NCI-H2196 treated with DMSO at 0.1 percent for 48 hours (cell line): ENCODE measurements around the gene DTNA.

Experiments used
- DNase-seq: peaks from one replicate; lab custom pipeline; 2025; ENCODE audit not compliant: unreplicated experiment; lab: John Stamatoyannopoulos, UW

DTNA gene

DNA sequence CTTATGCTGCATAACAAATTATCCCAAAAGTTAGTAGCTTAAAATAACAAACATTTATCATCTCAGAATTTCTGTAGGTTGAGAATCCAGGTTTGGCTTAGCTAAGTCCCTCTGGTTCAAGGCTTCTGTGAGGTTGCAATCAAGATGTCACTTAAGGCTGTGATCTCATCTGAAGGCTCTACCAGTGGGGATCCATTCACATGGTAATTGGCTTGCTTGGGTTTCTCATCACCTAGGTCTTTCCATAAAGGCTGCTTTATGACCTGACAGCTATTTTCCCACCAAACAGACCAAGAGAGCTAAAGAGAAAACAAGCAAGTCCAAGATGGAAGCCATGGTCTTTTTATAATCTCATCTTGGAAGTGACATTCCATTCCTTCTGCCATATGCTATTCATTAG lies 137.3 kb downstream of the DTNA start:
- no peak for DNase-seq

DNA sequence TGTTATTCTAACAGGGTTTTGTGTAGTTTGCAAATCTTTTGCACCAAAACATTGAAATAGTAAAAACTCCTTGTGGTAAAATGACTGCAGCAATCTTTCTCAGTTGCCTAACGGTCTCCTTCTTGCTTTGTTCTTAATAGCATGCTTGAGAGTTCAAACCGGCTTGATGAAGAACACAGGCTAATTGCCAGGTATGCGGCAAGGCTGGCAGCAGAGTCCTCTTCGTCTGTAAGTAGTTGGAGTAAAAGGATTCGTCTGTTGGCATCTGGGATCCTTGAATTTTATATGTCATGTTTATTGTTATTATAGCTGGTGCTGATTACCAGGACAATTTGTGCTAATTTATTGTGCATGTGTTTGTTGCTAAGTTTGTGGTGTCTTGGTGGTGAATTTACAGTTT lies 138.1 kb downstream of the DTNA start:
- DNase-seq: no peak

DNA sequence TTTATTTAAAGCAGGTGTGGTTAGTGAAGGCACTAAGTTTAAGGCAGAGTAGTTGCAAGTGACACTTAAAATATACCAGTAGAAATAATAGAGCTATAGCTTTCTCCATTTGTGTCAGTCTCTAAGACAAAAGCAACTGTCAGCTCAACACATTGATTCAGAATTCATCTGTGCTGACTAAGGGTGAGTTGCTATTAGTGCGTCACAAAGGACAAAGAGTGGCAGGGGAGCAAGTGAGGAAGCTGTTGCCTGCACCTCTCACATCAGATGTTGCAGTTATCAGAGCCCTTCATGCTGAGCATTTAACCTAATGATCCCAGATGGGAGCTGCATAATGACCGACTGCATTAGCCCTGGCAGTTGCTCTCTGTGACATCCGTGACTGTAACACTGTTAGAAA lies 138.6 kb downstream of the DTNA start:
- no peak for DNase-seq

DNA sequence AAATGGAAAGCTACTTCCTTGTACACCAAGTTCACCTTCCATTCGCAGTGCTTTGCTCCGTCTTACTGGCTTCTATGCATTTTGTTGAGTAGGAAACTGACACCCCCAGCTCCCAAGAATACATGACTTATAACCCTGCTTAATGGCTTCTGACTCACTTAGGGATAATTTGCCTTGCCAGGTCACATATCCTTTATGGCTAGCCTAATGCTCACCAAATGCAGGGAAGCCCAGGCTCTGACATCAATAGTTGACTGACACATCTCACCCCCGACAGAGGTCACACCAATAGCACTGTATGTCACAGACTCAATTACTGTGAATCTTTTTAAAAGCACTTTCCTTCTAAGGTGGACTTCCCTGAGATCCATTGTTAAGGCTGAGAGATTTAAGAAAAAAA lies 147.2 kb downstream of the DTNA start:
- no peak for DNase-seq

DNA sequence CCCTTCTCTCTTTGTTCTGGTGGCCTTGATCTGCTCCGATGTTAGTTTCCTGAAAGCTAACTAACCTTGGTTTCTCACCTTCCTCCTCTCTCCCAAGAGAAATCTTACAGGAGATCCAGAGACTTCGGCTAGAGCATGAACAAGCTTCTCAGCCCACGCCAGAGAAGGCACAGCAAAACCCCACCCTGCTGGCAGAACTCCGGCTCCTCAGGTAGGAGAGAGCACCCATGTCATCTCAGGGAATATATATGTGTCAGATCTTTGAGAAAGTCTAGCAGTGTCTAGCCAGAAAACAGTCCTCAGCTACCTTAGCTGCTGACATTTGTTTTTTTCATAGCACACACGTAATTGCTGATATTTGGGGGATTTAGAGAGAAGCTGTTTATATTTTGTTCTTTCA lies 148.1 kb downstream of the DTNA start:
- no peak for DNase-seq

DNA sequence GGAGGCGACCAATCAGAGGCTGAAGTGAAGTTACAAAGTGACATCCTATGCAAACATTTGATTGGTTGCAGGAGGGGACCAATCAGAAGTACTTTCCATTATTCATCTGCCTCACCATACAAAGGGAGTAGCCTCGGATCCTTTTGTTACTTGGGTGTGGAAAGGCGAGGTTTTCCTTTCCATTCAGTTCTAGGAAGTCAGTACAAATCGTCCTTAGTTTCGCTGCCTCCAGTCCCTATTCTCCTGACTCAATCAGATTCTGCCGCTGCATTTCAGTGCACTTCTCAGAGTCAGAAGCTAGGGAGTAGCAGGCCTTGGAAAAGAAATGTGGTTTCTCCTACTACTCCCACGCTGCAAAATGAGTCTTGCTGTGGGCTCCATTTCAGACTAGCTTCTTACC lies 149.4 kb downstream of the DTNA start:
- no peak for DNase-seq

DNA sequence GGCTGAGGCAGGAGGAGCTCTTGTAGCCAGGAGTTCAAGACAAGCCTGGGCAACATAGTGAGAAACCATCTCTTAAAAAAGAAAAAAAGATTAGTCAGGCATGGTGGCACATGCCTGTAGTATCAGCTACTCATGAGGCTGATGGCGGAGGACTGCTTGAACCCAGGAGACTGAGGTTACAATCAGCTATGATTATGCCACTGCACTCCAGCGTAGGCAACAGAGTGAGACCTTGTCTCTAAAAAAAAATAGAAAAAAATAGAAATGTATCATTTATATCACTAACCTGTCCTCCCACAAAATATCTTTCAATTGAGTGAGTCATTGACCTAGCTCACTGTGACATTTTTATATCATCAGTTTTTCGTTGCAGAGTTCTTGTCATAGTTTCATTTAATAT lies 152.5 kb downstream of the DTNA start:
- DNase-seq: no peak

DNA sequence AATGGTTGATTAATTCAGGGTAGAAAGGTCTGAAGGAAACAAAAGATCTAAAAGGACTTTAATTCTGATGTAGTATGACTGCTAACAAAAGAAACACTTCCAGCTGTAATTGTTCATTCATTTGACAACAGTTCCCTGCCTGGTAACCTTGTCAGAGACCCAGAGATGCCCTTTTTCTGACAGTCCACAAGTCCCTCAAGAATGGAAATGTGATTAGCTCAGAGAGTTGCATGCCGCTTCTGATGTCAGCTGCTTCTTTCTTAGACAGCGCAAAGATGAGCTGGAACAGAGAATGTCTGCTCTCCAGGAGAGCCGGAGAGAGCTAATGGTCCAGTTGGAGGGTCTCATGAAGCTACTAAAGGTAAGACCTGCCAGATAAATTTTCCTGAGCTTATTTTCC lies 153.6 kb downstream of the DTNA start:
- no peak for DNase-seq

DNA sequence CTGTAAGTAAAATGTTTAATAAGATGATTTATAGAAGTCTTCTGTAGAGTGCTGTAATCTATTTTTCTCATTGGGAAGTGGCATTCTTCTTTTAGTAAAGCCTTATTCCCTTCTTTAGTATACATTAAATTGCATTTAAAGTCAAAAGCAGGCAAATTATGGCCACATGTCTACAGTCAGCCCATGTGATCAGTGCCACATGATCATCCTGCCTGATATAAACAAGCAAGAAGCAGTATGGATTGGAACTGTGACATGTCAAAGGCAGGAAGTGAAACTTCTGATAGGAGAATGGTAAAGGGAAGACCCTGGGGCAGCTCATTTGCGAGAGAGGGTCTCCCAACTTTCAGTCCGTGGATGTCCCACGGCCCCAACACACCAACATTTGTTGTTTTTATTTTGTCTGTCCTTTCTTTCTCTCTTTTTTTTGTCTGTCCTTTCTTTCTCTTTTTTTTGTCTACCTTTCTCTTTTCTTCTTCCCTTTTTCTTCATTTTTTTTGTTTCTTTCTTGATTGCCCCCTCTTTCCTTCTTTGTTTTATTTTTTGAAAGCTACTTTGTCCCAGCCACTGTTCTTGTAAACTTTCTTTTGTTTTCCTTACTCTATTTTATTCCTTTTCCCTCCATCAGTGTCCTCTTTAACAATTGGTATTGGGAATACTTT lies 154.9 kb downstream of the DTNA start:
- DNase-seq: no peak

DNA sequence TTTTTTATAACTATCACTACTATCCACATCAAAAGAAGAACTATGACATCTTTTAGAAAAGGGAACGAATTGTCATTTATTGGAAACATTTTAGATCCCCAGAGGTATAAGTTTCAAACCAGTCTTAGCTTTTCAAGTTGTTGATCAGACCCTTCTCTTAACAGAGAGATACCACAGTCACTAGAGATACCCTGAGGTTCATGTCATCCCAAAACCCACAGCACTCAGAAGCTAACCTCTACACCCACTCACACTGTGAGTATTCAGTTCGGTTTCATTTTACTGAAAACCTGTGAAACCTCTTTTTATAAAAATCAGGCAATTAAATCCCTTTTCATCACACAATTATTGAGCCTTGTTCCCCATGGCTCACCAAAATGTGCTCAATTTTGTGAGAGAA lies 156.2 kb downstream of the DTNA start:
- DNase-seq: no peak

DNA sequence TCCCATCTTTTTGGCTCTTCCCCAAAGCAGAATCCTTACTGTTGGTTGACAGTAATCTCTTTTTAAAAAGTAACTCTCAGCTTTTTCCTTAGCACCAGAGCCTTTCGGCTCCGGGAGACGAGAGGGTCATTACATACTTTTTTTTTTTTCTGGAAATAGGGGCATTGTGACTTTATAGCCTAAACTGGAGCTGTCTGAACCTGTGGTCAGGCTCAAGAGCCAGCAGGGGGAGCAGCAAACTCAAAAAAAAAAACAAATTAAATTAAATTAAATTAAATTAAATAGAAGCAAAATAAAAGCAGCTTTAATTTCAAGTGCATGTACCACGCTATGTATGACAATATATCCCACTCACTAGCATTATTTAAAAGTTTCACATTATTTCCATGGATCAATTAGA lies 156.6 kb downstream of the DTNA start:
- DNase-seq: no peak

DNA sequence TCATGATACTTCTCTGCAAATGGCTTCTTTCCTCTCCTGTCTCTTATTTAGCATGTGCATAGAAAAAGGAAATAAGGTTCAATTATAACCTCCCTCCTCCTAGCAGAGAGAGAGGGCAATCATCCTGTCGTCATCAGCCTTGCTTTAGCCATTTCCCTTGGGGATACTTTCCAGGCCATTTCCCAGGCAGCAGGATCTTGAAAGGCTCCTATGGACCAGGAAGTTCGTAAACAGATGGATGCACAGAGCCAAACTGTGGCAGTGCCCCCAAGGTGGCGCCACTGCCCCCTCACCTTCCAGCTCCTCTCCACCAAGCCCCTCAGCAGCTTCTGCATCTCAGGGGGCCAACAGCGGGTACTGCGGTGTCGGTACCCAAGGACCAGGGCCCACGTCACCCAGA lies 157.4 kb downstream of the DTNA start:
- DNase-seq: no peak

DNA sequence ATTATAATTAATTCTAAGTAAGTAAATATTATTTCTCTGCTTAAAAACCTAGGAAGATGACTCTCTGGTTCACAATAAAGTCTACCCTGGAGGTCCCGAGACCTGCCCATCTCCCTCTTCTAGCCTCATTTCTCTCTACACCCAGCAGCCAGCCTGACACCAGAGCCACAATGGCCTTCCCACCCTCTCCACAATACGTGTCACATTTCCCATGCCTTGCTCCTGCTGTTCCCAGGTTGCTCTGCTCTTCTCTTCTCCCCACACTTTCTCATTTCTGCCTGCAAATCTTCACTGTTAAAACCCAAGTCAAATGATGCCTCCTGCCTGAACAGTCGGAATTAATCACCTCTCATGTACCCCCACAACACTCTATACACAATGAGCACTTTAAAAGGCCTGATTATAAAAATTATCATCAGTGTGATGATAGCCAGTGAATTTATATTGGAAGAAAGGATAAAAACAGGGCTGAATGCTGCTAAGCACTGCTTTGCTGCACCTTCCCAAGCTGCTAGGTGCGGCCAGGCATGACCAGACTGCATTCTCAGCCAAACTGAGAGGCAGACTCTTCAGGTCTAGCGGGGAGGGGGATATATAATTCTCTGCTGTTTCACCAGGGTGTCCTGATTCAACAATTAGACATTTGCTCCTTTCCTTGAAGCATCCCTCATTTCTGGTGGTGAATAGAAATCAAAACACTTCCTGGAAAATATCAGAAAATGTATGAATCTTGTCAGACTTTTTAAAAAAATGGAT lies 160.6 kb downstream of the DTNA start:
- no peak for DNase-seq

DNA sequence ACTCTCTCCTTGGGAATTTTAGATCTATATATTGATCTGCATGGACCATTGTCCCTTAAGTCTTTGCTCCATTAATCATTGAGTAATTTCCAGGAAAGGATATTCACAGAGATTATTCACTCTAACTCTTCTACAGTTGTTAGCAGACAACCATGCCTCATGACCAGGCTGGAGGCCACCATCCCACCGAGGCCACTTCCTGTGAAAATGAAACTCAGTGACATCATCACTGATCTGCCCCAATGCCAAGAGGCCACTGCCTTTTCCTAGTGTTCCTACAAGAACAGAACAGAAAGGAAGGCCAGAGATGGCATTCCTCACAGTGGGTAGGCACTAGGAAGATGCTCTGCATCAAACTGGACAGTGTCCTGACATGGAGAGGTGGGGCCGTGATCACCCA lies 161.3 kb downstream of the DTNA start:
- DNase-seq: no peak

DNA sequence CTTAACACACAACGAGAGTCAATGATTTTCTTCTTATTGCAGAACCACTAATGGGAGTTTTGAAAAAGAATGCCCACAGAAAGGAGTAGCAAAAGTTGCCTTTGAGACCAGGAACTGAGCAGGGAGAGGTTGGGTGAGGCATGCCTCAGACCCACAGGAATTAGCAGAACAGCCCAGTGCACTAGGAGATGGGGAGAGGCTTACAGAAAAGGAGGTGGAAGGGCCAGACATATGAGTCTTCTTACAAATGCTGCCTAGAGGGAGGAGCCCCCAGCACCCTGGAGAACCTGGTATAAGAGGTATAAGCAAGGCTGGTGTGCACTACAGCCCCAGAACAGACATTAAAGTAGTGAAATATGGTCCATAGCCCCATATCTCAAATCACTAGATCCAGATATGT lies 162.0 kb downstream of the DTNA start:
- DNase-seq: no peak

DNA sequence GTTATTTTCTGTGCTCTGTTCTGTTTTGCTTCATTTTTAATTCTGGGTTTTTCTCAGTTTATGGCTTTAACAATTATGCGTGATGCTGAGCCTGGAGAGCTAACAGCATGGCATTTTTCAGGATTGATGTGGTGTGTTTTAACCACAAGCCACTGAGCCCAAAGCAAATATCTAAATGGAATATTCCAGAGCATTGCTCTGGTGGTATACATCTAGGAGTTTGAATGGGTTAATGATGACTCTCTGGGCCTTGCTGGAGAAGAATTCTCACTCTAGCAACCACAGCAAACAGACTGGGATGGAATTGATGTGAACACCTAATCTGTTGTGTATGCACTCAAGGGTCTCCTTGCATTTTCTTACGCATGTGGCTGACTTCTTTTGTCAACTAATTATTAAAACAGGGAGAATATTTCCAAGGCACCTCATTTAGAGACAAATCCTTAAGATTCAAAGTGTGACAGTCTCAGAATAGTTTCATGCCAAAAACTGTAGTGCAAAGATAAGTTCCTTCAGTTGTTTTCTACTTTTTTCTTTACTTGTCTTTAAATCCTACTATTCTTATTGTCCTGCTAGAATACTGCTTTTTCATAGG lies 164.0 kb downstream of the DTNA start:
- no peak for DNase-seq

DNA sequence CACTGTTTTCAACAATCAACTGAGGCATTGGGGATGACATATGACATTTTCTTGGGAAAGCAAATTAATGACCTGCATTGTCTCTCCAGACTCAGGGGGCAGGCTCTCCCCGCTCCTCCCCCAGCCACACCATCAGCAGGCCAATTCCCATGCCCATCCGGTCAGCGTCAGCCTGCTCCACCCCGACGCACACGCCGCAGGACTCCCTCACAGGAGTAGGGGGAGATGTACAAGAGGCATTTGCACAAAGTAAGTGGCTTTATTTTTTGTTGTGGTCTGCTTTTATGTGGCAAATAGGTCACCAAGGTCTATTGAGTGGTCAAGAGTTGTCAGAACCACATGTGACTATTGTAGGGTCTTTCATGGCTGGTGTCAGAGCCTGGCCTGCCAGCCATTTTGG lies 165.1 kb downstream of the DTNA start:
- no peak for DNase-seq

DNA sequence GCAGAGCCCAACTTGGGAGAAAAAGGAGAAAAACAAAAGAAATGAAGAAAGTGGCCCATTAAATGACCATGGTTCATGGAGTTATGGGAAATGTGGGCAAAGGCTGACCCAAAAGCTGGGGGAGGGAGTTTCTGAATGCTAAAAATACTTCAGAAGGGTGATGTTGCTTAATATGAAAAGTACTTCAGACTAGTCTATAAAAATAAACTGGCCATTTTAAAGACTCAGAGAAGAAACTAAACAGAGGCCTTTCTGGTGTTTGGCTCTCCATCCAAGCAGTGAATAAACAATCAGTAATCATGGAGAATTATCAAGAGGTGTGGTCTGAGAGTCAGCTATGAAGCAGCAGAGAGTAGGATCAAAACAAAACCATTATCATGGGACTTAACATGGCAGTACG lies 170.3 kb downstream of the DTNA start:
- DNase-seq: no peak

DNA sequence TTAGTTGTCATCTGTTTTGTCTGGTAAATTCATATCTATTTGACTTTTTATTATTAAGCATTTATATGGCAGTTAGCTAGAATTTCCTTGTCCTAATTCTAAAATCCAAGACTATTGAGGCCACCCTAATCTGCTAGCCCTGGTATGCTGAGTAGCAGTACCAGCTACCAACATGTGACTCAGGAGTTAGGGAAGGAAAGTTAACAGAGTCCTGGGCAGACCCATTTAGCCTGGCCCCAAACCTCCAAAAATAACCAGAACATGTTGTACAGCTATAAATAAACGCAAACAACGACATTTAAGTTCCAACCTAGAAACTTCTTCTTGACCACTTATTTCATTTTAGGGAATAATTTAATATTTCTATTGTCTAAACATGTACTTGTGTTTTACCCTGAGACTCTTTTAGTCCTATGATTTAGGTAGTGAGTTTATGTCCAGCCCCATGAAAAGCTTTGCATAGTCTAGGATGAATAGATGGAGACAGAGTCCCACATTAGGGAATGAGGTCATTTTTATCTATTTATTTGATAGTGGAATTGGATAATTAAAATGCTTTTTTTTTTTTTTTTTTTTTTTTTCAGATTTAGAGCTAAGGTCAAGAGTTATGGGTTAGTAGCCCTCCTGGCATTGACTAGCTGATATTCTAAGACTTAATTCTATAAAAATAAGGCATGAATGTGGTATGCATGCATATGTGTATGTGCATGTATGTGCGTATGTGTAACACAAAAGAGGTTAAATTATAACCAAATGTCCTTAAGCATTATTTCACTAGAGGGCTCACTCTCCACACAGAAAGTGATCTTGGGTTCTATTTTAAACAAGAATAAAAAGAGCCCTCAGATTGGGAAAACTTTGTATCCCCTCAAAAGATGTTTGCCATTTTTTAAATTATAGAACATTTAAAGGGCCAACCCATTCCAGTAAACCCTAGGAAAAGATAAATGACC lies 171.1 kb downstream of the DTNA start:
- DNase-seq: no peak

DNA sequence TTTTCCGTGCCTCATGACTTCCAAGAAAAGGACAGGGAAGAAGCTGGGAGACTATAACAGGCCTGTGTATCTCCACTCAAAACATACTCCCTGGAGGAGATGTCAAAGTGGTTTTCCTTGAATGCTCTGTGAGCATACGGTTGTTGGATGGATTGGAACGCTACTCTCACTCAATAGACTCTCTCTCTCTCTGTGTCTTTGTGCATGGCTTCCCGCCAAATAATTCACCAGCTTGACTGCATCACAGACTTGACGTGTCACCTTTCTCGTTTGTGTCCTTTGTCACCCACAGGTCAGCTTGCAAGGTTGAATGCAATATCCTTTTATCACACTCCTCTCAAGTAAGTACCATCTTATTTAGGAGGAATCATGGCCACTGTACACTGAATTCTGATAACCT lies 174.3 kb downstream of the DTNA start:
- DNase-seq: no peak

DNA sequence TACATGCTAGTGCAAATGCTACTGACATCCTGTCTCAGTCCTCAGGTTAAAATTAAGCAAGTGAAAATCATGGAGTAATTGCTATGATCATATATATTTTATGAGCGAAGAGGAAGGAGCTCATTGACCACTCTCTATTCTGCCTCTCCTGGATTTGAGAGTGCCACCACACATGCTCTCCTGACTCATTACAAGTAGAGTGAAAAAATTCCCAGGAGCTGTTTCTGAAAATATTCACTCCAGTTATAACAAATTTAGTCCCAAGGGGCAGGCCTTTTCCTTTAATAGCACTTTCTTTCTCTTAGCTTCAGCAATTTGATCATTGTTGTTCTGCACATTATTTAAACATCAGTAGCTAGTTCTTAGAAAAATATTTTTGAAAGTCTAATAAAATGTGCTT lies 176.1 kb downstream of the DTNA start:
- DNase-seq: no peak
